PC-3 (cell line): ENCODE data around the gene ZNF792.

Source experiments
- CTCF ChIP-seq: fragments of 300-600 bp; sonication (generic); conservative IDR thresholded peaks from 2 replicates; pipeline ENCODE4 v1.5.1; 2017; ENCODE audit warnings: antibody characterized with exemption, low read depth, mild to moderate bottlenecking, low read length
- EZH2 ChIP-seq: fragments of 300-600 bp; sonication (generic); IDR thresholded peaks from one replicate; pipeline ENCODE4 v1.6.1; 2017; ENCODE audit warnings: antibody characterized with exemption, mild to moderate bottlenecking, low read length; ENCODE audit not compliant: unreplicated experiment
- EZH2phosphoT487 ChIP-seq: fragments of 300-600 bp; sonication (generic); IDR thresholded peaks from 2 replicates; pipeline ENCODE4 v1.6.1; 2018; ENCODE audit warnings: mild to moderate bottlenecking, antibody characterized with exemption, low read length, borderline replicate concordance

GRCh38 chr19:34997071-34997617 is 33.1 kb upstream of the ZNF792 start:
- TF ChIP-seq CTCF (no peak), EZH2phosphoT487 (no peak), EZH2 (no peak)
